ENCODE data around the gene CDR2L. TPM values are rescaled to one million over a fixed set of nuclear protein-coding genes. Genes with fewer than 3 reads are reported as not detected.

Gene CDR2L
- total RNA-seq, 4 donors from 2014 or later, result 14.6 to 36.7 (median 24.3) TPM

DNA sequence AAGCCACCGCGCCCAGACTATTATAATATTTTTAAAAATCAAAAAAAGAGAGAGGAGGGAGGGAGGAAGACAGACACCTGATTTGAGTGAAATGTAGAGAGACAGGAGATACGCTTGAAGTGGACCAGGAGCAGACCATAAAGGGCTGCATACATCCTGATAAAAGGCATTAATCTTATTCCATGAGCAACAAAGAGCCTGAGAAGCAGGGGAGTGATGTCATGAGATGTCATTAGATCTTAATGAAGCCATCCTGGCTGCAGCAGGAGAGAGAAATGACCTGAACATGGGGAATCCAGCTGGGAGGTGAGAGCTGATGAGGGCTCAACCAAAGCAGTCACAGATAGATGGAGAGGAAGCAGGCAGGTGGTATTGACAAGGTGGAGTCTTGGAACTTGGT is 9.6 kb upstream of the CDR2L start:
- Histone ChIP-seq H3K27ac (replicated peaks in 1 of 4) (no peak overlapping the region), H3K9me3 (no peaks in the 10 kb centered on the region), H3K36me3 (no peaks in the 10 kb centered on the region), H3K4me3 (no peak overlapping the region), H3K27me3 (peaks cover 0 to 8% (median 0%) of the 10 kb centered on the region in 4 donors), H3K4me1 (peaks cover 8 to 23% (median 19%) of the 10 kb centered on the region in 4 donors)
- DNase-seq (ENCODE audit: extremely low spot score), result no peak
- WGBS, result 85% methylated on average over 3 of the region's 3 CpGs
- intact Hi-C loops (cut with DNase I), result loop anchor here (10.0 kb wide), 1 partner anchor 127 kb away; the partner anchor contains the start of gene ARMC7
- TF ChIP-seq, protein P1, sequence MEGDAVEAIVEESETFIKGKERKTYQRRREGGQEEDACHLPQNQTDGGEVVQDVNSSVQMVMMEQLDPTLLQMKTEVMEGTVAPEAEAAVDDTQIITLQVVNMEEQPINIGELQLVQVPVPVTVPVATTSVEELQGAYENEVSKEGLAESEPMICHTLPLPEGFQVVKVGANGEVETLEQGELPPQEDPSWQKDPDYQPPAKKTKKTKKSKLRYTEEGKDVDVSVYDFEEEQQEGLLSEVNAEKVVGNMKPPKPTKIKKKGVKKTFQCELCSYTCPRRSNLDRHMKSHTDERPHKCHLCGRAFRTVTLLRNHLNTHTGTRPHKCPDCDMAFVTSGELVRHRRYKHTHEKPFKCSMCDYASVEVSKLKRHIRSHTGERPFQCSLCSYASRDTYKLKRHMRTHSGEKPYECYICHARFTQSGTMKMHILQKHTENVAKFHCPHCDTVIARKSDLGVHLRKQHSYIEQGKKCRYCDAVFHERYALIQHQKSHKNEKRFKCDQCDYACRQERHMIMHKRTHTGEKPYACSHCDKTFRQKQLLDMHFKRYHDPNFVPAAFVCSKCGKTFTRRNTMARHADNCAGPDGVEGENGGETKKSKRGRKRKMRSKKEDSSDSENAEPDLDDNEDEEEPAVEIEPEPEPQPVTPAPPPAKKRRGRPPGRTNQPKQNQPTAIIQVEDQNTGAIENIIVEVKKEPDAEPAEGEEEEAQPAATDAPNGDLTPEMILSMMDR (IDR thresholded peaks at IDR 0.05), result no peak
- TF ChIP-seq POLR2AphosphoS5 (IDR thresholded peaks at IDR 0.05), result no peak
- no peak for TF ChIP-seq POLR2A (IDR thresholded peaks at IDR 0.05; ENCODE audit: low read depth)
- TF ChIP-seq EP300 (IDR thresholded peaks at IDR 0.05), result no peak

DNA sequence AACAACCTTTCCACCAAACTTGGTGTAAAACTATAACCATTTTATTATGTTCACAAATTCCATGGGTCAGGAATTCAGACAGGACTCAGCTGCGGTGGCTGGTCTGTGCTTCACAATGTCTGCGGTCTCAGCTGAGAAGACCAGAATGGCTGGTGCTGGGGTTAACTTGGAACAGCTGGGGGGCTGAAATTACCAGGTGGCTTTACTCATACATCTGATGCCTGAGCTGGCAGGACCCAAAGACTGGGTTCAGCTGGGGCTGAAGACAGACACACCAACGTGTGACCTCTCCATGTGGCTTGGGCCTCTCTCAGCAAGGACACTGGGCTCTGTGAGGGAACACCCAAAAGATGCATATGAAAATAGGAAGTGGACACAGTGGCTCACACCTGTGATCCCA is 9.2 kb upstream of the CDR2L start:
- 72% methylated on average over 3 of the region's 3 CpGs for WGBS
- intact Hi-C loops (cut with DNase I), result loop anchor here (10.0 kb wide), 1 partner anchor 127 kb away; the partner anchor contains the start of gene ARMC7
- no peak overlapping the region for H3K27ac ChIP-seq (replicated peaks in 1 of 4)

DNA sequence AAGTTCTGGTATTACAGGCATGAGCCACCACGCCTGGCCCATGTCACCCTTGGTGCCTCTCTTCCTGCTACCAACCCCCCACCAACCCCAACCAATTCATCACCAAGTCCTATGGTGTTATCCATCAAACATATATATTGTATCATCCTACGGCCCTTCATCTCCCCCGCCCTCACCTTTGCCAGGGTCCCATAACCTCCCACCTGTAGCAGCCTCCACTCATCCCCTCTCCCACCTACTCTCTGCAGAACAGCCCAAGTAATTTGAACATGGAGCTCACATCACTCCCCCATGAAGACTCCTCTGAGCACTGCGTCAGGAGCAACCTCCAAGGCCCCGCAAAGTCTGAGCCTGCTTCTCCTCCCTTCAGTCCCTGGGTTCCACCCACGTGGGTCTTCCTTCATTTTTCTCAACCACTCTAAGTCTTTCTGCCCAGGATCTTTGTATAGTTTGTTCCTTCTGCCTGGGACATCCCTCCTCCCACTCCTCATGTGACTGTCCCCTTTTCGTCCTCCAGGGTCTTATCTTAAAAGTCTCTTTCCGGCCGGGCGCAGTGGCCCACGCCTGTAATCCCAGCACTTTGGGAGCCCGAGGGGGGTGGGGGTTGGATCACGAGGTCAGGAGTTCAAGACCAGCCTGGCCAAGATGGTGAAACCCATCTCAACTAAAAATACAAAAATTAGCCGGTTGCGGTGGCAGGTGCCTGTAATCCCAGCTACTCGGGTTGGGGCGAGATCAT is 7.9 kb upstream of the CDR2L start:
- no peak for DNase-seq (ENCODE audit: extremely low spot score)
- TF ChIP-seq POLR2A (IDR thresholded peaks at IDR 0.05; ENCODE audit: low read depth) (no peak), EP300 (IDR thresholded peaks at IDR 0.05) (no peak), POLR2AphosphoS5 (IDR thresholded peaks at IDR 0.05) (no peak)
- TF ChIP-seq, protein P1 (IDR thresholded peaks at IDR 0.05), result no peak
- intact Hi-C loops (cut with DNase I), result loop anchor here (10.0 kb wide), 1 partner anchor 125 kb away; the partner anchor contains the start of gene ARMC7
- no peaks in the 10 kb centered on the region for H3K36me3 ChIP-seq
- WGBS, result 86% methylated on average over 17 of the region's 17 CpGs
- H3K9me3 ChIP-seq, result no peaks in the 10 kb centered on the region
- H3K27me3 ChIP-seq, result no peaks in the 10 kb centered on the region
- H3K4me1 ChIP-seq, result peaks cover 8 to 23% (median 18%) of the 10 kb centered on the region in 4 donors
- H3K4me3 ChIP-seq, result no peak overlapping the region
- H3K27ac ChIP-seq (replicated peaks in 1 of 4), result no peak overlapping the region

More for the DNA sequence above, 9.2 kb upstream of the CDR2L start:
- DNase-seq (ENCODE audit: extremely low spot score), result no peak
- H3K4me1 ChIP-seq, result peaks cover 8 to 23% (median 18%) of the 10 kb centered on the region in 4 donors
- no peaks in the 10 kb centered on the region for H3K36me3 ChIP-seq
- TF ChIP-seq POLR2A (IDR thresholded peaks at IDR 0.05; ENCODE audit: low read depth) (no peak), POLR2AphosphoS5 (IDR thresholded peaks at IDR 0.05) (no peak), EP300 (IDR thresholded peaks at IDR 0.05) (no peak)
- TF ChIP-seq, protein P1 (IDR thresholded peaks at IDR 0.05), result no peak
- H3K27me3 ChIP-seq, result peaks cover 0 to 5% (median 0%) of the 10 kb centered on the region in 4 donors
- no peak overlapping the region for H3K4me3 ChIP-seq
- no peaks in the 10 kb centered on the region for H3K9me3 ChIP-seq

DNA sequence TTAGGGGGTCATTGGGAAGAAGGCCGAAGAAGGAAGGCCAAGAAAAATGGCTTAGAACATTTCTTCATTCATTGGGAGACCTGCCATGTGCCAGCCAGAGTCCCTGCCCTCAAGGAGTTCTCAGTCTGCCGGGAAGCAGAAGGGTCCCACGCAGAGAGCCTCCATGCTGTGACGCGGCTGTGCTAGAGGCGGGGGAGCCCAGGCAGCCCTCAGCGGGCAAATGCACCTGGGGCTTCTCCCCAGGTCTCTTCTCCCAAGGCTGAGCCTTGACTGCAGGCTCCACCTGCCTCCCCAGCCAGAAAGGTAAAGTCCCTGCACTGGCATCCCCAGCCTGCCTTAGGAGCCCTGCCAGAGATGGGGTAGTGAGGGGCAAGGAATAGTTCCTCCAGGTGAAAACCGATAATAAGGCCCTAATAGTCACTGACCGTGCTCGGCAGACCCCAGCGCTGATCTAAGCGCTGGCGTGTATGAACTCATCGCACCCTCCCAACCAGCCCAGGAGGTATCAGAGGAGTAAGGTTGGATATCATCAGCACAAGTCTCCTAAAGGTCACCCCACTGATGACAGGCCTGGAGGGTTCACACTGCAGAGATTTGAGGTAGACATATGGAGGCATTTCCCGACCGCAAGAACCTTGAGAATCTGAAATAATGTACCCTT is 6.0 kb upstream of the CDR2L start:
- intact Hi-C loops (cut with DNase I), result no loop called here
- WGBS, result 23% methylated on average over 3 of the region's 16 CpGs
- no peak for DNase-seq (ENCODE audit: extremely low spot score)

More for the DNA sequence above, 6.0 kb upstream of the CDR2L start:
- peak overlapping the region; percentile 62 to 70 (median 70) for H3K4me3 ChIP-seq
- H3K9me3 ChIP-seq, result no peaks in the 10 kb centered on the region
- no peaks in the 10 kb centered on the region for H3K36me3 ChIP-seq
- H3K4me1 ChIP-seq, result peaks cover 8 to 23% (median 18%) of the 10 kb centered on the region in 4 donors
- H3K27me3 ChIP-seq, result no peaks in the 10 kb centered on the region
- peak overlapping the region; percentile 87 to 88 (median 88) for H3K27ac ChIP-seq (replicated peaks in 1 of 4)
- no peak for TF ChIP-seq POLR2A (IDR thresholded peaks at IDR 0.05; ENCODE audit: low read depth)
- TF ChIP-seq, protein P1 (IDR thresholded peaks at IDR 0.05), result no peak
- TF ChIP-seq POLR2AphosphoS5 (IDR thresholded peaks at IDR 0.05), result no peak
- no peak for TF ChIP-seq EP300 (IDR thresholded peaks at IDR 0.05)
